DOHH2 (cell line): ENCODE results near the gene COL9A3.
"Not testable (repeated sequence)": the region's sequence is repeated elsewhere in the genome, so short reads cannot be mapped to it uniquely, and the experiment has no call there.

Source experiments
- H3F3A ChIP-seq: fragments of 200-600 bp; sonication (generic), shearing (Covaris generic); 2 replicates; pipeline ENCODE4 v1.6.0; 2016; ENCODE audit warnings: antibody characterized with exemption, mild to moderate bottlenecking; ENCODE audit not compliant: control insufficient read depth, insufficient read depth
- H3K27ac ChIP-seq: fragments of 200-600 bp; sonication (generic); 2 replicates; pipeline ENCODE4 v1.5.1; 2014; ENCODE audit warnings: low read depth, mild to moderate bottlenecking, low read length, moderate library complexity
- H3K27me3 ChIP-seq: fragments of 200-600 bp; sonication (generic); 2 replicates; pipeline ENCODE4 v1.6.1; 2014; ENCODE audit warnings: mild to moderate bottlenecking, low read length, mixed read lengths; ENCODE audit not compliant: control insufficient read depth
- H3K36me3 ChIP-seq: fragments of 200-600 bp; sonication (generic); 2 replicates; pipeline ENCODE4 v1.6.1; 2014; ENCODE audit warnings: mild to moderate bottlenecking, low read length, moderate library complexity, mixed read lengths; ENCODE audit not compliant: control insufficient read depth
- H3K4me1 ChIP-seq: fragments of 200-600 bp; sonication (generic); 2 replicates; pipeline ENCODE4 v1.6.1; 2014; ENCODE audit warnings: mild to moderate bottlenecking, low read length, mixed read lengths; ENCODE audit not compliant: control insufficient read depth
- H3K4me2 ChIP-seq: fragments of 200-600 bp; sonication (generic); 2 replicates; pipeline ENCODE4 v1.6.0; 2014; ENCODE audit warnings: mild to moderate bottlenecking, low read length, moderate library complexity
- H3K4me3 ChIP-seq: fragments of 200-600 bp; sonication (generic); 2 replicates; pipeline ENCODE4 v1.5.1; 2014; ENCODE audit warnings: mild to moderate bottlenecking, low read length, mixed read lengths
- H3K79me2 ChIP-seq: fragments of 200-600 bp; sonication (generic); 2 replicates; pipeline ENCODE4 v1.6.1; 2014; ENCODE audit warnings: mild to moderate bottlenecking, low read length, mixed read lengths; ENCODE audit not compliant: control insufficient read depth
- H3K9me2 ChIP-seq: fragments of 200-600 bp; sonication (generic); replicated peaks from 2 replicates; pipeline ENCODE4 v1.6.1; 2014; ENCODE audit warnings: mild to moderate bottlenecking, low read length, mixed read lengths; ENCODE audit not compliant: control insufficient read depth
- H3K9me3 ChIP-seq: fragments of 200-600 bp; sonication (generic); 2 replicates; pipeline ENCODE4 v1.6.1; 2014; ENCODE audit warnings: antibody characterized with exemption, low read length, mixed read lengths; ENCODE audit not compliant: control insufficient read depth, insufficient read depth
- H4K20me1 ChIP-seq: fragments of 200-600 bp; sonication (generic); 2 replicates; pipeline ENCODE4 v1.6.0; 2014; ENCODE audit warnings: low read depth, mild to moderate bottlenecking, antibody characterized with exemption, low read length, moderate library complexity; ENCODE audit not compliant: control insufficient read depth, insufficient read depth
- EZH2phosphoT487 ChIP-seq: fragments of 200-600 bp; sonication (generic); IDR thresholded peaks from 2 replicates; pipeline ENCODE4 v1.6.1; 2017; ENCODE audit warnings: borderline replicate concordance, mild to moderate bottlenecking, antibody characterized with exemption, low read length, moderate library complexity, mixed read lengths
- TF ChIP-seq, protein P1 (sequence below): fragments of 200-600 bp; sonication (generic); IDR thresholded peaks from one replicate; pipeline ENCODE4 v1.5.1; 2014; ENCODE audit warnings: antibody characterized with exemption, mild to moderate bottlenecking, low read depth, low read length; ENCODE audit not compliant: poor library complexity, severe bottlenecking

COL9A3 gene

GRCh38 chr20:62844182-62844581 lies 27.3 kb downstream of the COL9A3 start:
- Histone ChIP-seq H3F3A (peaks cover 3% of the 10 kb centered on the region; the same call in 1 of the 2 replicates), H3K4me3 (no peak overlapping the region), H3K9me2 (no peaks in the 10 kb centered on the region), H4K20me1 (no peaks in the 10 kb centered on the region), H3K4me2 (no peak overlapping the region), H3K36me3 (0 out of 2 replicates have a peak, but pooled peaks cover 6% of the 10 kb centered on the region), H3K79me2 (no peaks in the 10 kb centered on the region), H3K9me3 (no peaks in the 10 kb centered on the region), H3K4me1 (no peaks in the 10 kb centered on the region), H3K27me3 (no peaks in the 10 kb centered on the region), H3K27ac (no peak overlapping the region)
- no peak for TF ChIP-seq EZH2phosphoT487
- TF ChIP-seq, protein P1, sequence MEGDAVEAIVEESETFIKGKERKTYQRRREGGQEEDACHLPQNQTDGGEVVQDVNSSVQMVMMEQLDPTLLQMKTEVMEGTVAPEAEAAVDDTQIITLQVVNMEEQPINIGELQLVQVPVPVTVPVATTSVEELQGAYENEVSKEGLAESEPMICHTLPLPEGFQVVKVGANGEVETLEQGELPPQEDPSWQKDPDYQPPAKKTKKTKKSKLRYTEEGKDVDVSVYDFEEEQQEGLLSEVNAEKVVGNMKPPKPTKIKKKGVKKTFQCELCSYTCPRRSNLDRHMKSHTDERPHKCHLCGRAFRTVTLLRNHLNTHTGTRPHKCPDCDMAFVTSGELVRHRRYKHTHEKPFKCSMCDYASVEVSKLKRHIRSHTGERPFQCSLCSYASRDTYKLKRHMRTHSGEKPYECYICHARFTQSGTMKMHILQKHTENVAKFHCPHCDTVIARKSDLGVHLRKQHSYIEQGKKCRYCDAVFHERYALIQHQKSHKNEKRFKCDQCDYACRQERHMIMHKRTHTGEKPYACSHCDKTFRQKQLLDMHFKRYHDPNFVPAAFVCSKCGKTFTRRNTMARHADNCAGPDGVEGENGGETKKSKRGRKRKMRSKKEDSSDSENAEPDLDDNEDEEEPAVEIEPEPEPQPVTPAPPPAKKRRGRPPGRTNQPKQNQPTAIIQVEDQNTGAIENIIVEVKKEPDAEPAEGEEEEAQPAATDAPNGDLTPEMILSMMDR, result no peak

DNA sequence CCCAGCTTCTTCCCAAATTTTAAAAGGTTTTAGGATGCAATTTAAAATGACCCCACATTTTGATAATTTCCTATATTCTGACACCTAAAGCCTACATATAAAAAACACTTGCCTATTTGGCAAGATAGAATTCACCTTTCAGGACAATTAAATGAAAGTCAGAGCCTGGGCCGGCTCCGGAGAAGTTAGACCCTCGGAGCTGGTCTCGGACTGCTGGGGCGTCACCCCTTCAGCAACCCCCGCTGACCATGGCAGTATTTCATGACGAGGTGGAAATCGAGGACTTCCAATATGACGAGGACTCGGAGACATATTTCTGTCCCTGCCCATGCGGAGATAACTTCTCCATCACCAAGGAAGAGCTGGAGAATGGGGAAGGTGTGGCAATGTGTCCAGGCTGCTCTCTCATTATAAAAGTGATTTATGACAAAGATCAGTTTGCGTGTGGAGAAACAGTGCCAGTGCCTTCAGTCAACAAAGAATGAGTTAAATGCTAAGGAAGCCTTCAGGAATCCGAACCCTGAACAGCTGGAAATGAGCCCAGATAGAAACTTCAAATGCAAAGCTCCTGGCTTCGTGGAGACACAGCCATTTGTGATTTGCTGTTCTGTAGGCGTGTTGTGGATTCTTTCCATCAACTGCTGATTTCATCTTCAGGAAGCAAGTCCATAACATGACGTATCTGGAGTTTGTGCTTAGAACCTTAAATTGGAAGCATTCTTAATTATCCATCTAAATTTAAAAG lies 28.7 kb downstream of the COL9A3 start:
- H3K4me2 ChIP-seq, result no peak overlapping the region

DNA sequence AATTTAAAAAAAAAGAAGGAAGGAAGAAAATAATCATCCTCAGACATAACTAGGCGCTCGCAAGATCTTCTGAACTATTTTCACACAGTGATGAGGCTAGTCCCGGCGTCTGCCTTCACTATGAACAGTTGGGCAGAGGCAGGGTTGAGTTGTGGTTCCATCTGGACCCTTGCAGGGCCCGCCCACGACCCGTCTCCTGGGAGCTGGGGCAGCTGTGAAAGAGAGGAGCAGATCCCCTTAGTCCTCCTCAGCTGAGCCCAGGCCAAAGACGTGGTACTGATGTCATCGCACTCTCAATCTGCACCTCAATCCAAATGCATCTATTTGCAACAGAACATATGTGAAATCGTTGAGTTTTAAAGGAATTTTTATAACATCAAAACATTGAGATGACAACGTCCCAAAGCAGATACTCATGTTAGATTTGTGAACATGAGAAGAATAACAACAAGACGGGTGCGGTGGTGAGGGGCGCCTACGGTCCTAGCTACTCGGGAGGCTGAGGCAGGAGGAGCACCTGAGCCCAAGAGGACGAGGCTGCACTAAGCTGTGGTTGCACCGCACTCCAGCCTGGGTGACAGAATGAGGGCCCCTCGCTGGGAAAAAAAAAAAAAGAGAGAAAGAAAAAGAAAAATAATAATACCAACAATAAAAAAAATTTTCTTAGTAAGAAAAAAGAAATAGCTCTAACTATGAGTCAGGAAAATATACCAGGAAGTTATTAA lies 29.5 kb downstream of the COL9A3 start:
- Histone ChIP-seq H4K20me1 (no peaks in the 10 kb centered on the region), H3K4me2 (no peak overlapping the region), H3K27ac (no peak overlapping the region), H3K27me3 (no peaks in the 10 kb centered on the region), H3K9me3 (no peaks in the 10 kb centered on the region), H3K79me2 (no peaks in the 10 kb centered on the region), H3K4me1 (no peaks in the 10 kb centered on the region), H3K36me3 (0 out of 2 replicates have a peak, but pooled peaks cover 6% of the 10 kb centered on the region), H3K9me2 (no peaks in the 10 kb centered on the region), H3K4me3 (no peak overlapping the region), H3F3A (no peaks in the 10 kb centered on the region; the same call in 1 of the 2 replicates)
- TF ChIP-seq, protein P1, result no peak
- no peak for TF ChIP-seq EZH2phosphoT487

More for the DNA sequence above, 28.7 kb downstream of the COL9A3 start:
- no peaks in the 10 kb centered on the region for H4K20me1 ChIP-seq
- H3K9me3 ChIP-seq, result no peaks in the 10 kb centered on the region
- no peak overlapping the region for H3K4me3 ChIP-seq
- TF ChIP-seq EZH2phosphoT487, result no peak
- TF ChIP-seq, protein P1, result no peak
- 0 out of 2 replicates have a peak, but pooled peaks cover 6% of the 10 kb centered on the region for H3K36me3 ChIP-seq
- no peaks in the 10 kb centered on the region for H3K4me1 ChIP-seq
- no peaks in the 10 kb centered on the region for H3K9me2 ChIP-seq
- peaks cover 3% of the 10 kb centered on the region; the same call in 1 of the 2 replicates for H3F3A ChIP-seq
- H3K27me3 ChIP-seq, result no peaks in the 10 kb centered on the region
- H3K27ac ChIP-seq, result no peak overlapping the region
- no peaks in the 10 kb centered on the region for H3K79me2 ChIP-seq

GRCh38 chr20:62848917-62849316 lies 32.1 kb downstream of the COL9A3 start:
- H3K4me1 ChIP-seq, H3F3A ChIP-seq, H3K79me2 ChIP-seq, H3K27ac ChIP-seq, H3K9me2 ChIP-seq, H3K4me2 ChIP-seq, H4K20me1 ChIP-seq, H3K9me3 ChIP-seq, H3K27me3 ChIP-seq, H3K4me3 ChIP-seq: not testable (repeated sequence)
- H3K36me3 ChIP-seq, result peaks cover 23% of the 10 kb centered on the region
